Measurements from ENCODE around the gene SLX4IP. TPM values are rescaled to one million over a fixed set of nuclear protein-coding genes. Genes with fewer than 3 reads are reported as not detected.
"Not testable (repeated sequence)": the region's sequence is repeated elsewhere in the genome, so short reads cannot be mapped to it uniquely, and the experiment has no call there.

The SLX4IP gene
- polyA plus RNA-seq, 3 donors: 0.76 to 2.5 (median 1.1) TPM

- no peaks in the 10 kb centered on the region for H3K9me3 ChIP-seq (replicated peaks in 1 of 2; ENCODE audit: control insufficient read depth in 1 of 2, insufficient read depth in 1 of 2, low read length in 2 of 2)
- H3K36me3 ChIP-seq (replicated peaks in 1 of 2; ENCODE audit: control insufficient read depth in 1 of 2, insufficient read depth in 2 of 2, low read length in 2 of 2): peaks cover 38 to 73% of the 10 kb centered on the region in 2 donors
- peaks cover 0 to 3% of the 10 kb centered on the region in 2 donors for H3K4me1 ChIP-seq (ENCODE audit: control insufficient read depth in 1 of 2, insufficient read depth in 2 of 2, low read length in 2 of 2)
- Mint-ChIP-seq H3K9me3 (peaks cover 0 to 8% (median 0%) of the 10 kb centered on the region in 7 donors), H3K4me1 (peaks cover 4% of the 10 kb centered on the region), H3K36me3 (peaks cover 48 to 57% of the 10 kb centered on the region in 2 donors), H3K27me3 (ENCODE audit: low read depth in 3 of 3) (no peaks in the 10 kb centered on the region), H3K27ac (no peak overlapping the region), H3K4me3 (no peak overlapping the region)
- no peak for DNase-seq
- H3K27me3 ChIP-seq (ENCODE audit: control insufficient read depth in 2 of 2, insufficient read depth in 2 of 2, low read length in 2 of 2): no peaks in the 10 kb centered on the region
- intact Hi-C loops (cut with micrococcal nuclease): no loop called here
- no peak overlapping the region for H3K4me3 ChIP-seq (replicated peaks in 1 of 3; ENCODE audit: low read depth in 2 of 3, low read length in 3 of 3)
- H3K4me2 ChIP-seq (replicated peaks; ENCODE audit: extremely low read depth, low read length, poor library complexity, severe bottlenecking): no peak overlapping the region
- no peak overlapping the region for H3K27ac ChIP-seq (ENCODE audit: low read depth in 1 of 2, low read length in 2 of 2)
- H3K9ac ChIP-seq (ENCODE audit: insufficient read depth, low read length, poor library complexity, severe bottlenecking): no peak overlapping the region
- H4K20me1 ChIP-seq (ENCODE audit: insufficient read depth, low read length): peaks cover 31% of the 10 kb centered on the region
- TF ChIP-seq, protein P1, sequence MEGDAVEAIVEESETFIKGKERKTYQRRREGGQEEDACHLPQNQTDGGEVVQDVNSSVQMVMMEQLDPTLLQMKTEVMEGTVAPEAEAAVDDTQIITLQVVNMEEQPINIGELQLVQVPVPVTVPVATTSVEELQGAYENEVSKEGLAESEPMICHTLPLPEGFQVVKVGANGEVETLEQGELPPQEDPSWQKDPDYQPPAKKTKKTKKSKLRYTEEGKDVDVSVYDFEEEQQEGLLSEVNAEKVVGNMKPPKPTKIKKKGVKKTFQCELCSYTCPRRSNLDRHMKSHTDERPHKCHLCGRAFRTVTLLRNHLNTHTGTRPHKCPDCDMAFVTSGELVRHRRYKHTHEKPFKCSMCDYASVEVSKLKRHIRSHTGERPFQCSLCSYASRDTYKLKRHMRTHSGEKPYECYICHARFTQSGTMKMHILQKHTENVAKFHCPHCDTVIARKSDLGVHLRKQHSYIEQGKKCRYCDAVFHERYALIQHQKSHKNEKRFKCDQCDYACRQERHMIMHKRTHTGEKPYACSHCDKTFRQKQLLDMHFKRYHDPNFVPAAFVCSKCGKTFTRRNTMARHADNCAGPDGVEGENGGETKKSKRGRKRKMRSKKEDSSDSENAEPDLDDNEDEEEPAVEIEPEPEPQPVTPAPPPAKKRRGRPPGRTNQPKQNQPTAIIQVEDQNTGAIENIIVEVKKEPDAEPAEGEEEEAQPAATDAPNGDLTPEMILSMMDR (IDR thresholded peaks at IDR 0.05): no peak
- 100% methylated on average over 1 of the region's 5 CpGs for WGBS (ENCODE audit: insufficient coverage)
- H2AFZ ChIP-seq (ENCODE audit: insufficient read depth, low read depth, low read length, poor library complexity, severe bottlenecking): no peak overlapping the region
- H3K79me2 ChIP-seq (ENCODE audit: insufficient read depth, low read length): peaks cover 7% of the 10 kb centered on the region
These were observed 22.3 kb upstream of the SLX4IP start for GRCh38 chr20:10412591-10413408.

GRCh38 chr20:10415013-10415650 is 20.0 kb upstream of the SLX4IP start:
- Histone ChIP-seq H3K79me2 (ENCODE audit: insufficient read depth, low read length) (peaks cover 7% of the 10 kb centered on the region), H3K4me3 (replicated peaks in 1 of 3; ENCODE audit: low read depth in 2 of 3, low read length in 3 of 3) (no peak overlapping the region), H3K27ac (ENCODE audit: low read depth in 1 of 2, low read length in 2 of 2) (no peak overlapping the region), H3K4me1 (ENCODE audit: control insufficient read depth in 1 of 2, insufficient read depth in 2 of 2, low read length in 2 of 2) (peaks cover 2 to 10% of the 10 kb centered on the region in 2 donors), H2AFZ (ENCODE audit: insufficient read depth, low read depth, low read length, poor library complexity, severe bottlenecking) (no peak overlapping the region), H3K36me3 (replicated peaks in 1 of 2; ENCODE audit: control insufficient read depth in 1 of 2, insufficient read depth in 2 of 2, low read length in 2 of 2) (peaks cover 41 to 82% of the 10 kb centered on the region in 2 donors), H3K9ac (ENCODE audit: insufficient read depth, low read length, poor library complexity, severe bottlenecking) (no peak overlapping the region), H4K20me1 (ENCODE audit: insufficient read depth, low read length) (peaks cover 44% of the 10 kb centered on the region), H3K9me3 (replicated peaks in 1 of 2; ENCODE audit: control insufficient read depth in 1 of 2, insufficient read depth in 1 of 2, low read length in 2 of 2) (no peaks in the 10 kb centered on the region), H3K27me3 (ENCODE audit: control insufficient read depth in 2 of 2, insufficient read depth in 2 of 2, low read length in 2 of 2) (no peaks in the 10 kb centered on the region), H3K4me2 (replicated peaks; ENCODE audit: extremely low read depth, low read length, poor library complexity, severe bottlenecking) (no peak overlapping the region)
- Mint-ChIP-seq H3K27me3 (ENCODE audit: low read depth in 3 of 3) (no peaks in the 10 kb centered on the region), H3K9me3 (peaks cover 0 to 8% (median 0%) of the 10 kb centered on the region in 7 donors), H3K4me1 (peaks cover 10% of the 10 kb centered on the region), H3K4me3 (no peak overlapping the region), H3K36me3 (peaks cover 52 to 65% of the 10 kb centered on the region in 2 donors), H3K27ac (peak overlapping the region in 1 of 7 donors; percentile 14)
- WGBS (ENCODE audit: insufficient coverage): 100% methylated on average over 1 of the region's 3 CpGs
- intact Hi-C loops (cut with micrococcal nuclease): no loop called here
- TF ChIP-seq, protein P1 (IDR thresholded peaks at IDR 0.05): no peak
- DNase-seq: no peak

- DNase-seq; intact Hi-C loops (cut with micrococcal nuclease); H3K4me2 ChIP-seq (replicated peaks; ENCODE audit: extremely low read depth, low read length, poor library complexity, severe bottlenecking): not testable (repeated sequence)
These were observed 17.9 kb upstream of the SLX4IP start for GRCh38 chr20:10417218-10417617.

More at GRCh38 chr20:10417218-10417617, 17.9 kb upstream of the SLX4IP start:
- H4K20me1 ChIP-seq (ENCODE audit: insufficient read depth, low read length): peaks cover 62% of the 10 kb centered on the region
- peak overlapping the region in 1 of 2 donors; percentile 21 for H3K27ac ChIP-seq (ENCODE audit: low read depth in 1 of 2, low read length in 2 of 2)
- H3K4me3 Mint-ChIP-seq; H2AFZ ChIP-seq (ENCODE audit: insufficient read depth, low read depth, low read length, poor library complexity, severe bottlenecking); H3K9me3 Mint-ChIP-seq; H3K4me3 ChIP-seq (replicated peaks in 1 of 3; ENCODE audit: low read depth in 2 of 3, low read length in 3 of 3); H3K9ac ChIP-seq (ENCODE audit: insufficient read depth, low read length, poor library complexity, severe bottlenecking); H3K27me3 ChIP-seq (ENCODE audit: control insufficient read depth in 2 of 2, insufficient read depth in 2 of 2, low read length in 2 of 2); H3K27me3 Mint-ChIP-seq (ENCODE audit: low read depth in 3 of 3); H3K27ac Mint-ChIP-seq; H3K4me1 Mint-ChIP-seq; H3K9me3 ChIP-seq (replicated peaks in 1 of 2; ENCODE audit: control insufficient read depth in 1 of 2, insufficient read depth in 1 of 2, low read length in 2 of 2): not testable (repeated sequence)
- H3K36me3 ChIP-seq (replicated peaks in 1 of 2; ENCODE audit: control insufficient read depth in 1 of 2, insufficient read depth in 2 of 2, low read length in 2 of 2): peaks cover 39 to 78% of the 10 kb centered on the region in 2 donors
- 100% methylated on average over 2 of the region's 2 CpGs for WGBS (ENCODE audit: insufficient coverage)
- H3K36me3 Mint-ChIP-seq: peaks cover 44 to 53% of the 10 kb centered on the region in 2 donors
- peaks cover 18% of the 10 kb centered on the region for H3K79me2 ChIP-seq (ENCODE audit: insufficient read depth, low read length)
- peaks cover 2 to 10% of the 10 kb centered on the region in 2 donors for H3K4me1 ChIP-seq (ENCODE audit: control insufficient read depth in 1 of 2, insufficient read depth in 2 of 2, low read length in 2 of 2)

Measured in CD14-positive monocyte (primary cell).